22Rv1 (cell line): ENCODE results near the gene NECAB2.
"Not testable (repeated sequence)": the region's sequence is repeated elsewhere in the genome, so short reads cannot be mapped to it uniquely, and the experiment has no call there.

Experiments
- H3K27ac ChIP-seq: fragments of 450-650 bp; 2 replicates; pipeline ENCODE4 v1.5.1; 2017
- CTCF ChIP-seq: fragments of 450-650 bp; IDR thresholded peaks from 2 replicates; pipeline ENCODE4 v1.5.1; 2017; ENCODE audit warnings: mild to moderate bottlenecking
- ZFX ChIP-seq: fragments of 450-650 bp; IDR thresholded peaks from 2 replicates; pipeline ENCODE4 v1.6.1; 2017; ENCODE audit warnings: antibody characterized with exemption, borderline replicate concordance

Gene NECAB2

DNA sequence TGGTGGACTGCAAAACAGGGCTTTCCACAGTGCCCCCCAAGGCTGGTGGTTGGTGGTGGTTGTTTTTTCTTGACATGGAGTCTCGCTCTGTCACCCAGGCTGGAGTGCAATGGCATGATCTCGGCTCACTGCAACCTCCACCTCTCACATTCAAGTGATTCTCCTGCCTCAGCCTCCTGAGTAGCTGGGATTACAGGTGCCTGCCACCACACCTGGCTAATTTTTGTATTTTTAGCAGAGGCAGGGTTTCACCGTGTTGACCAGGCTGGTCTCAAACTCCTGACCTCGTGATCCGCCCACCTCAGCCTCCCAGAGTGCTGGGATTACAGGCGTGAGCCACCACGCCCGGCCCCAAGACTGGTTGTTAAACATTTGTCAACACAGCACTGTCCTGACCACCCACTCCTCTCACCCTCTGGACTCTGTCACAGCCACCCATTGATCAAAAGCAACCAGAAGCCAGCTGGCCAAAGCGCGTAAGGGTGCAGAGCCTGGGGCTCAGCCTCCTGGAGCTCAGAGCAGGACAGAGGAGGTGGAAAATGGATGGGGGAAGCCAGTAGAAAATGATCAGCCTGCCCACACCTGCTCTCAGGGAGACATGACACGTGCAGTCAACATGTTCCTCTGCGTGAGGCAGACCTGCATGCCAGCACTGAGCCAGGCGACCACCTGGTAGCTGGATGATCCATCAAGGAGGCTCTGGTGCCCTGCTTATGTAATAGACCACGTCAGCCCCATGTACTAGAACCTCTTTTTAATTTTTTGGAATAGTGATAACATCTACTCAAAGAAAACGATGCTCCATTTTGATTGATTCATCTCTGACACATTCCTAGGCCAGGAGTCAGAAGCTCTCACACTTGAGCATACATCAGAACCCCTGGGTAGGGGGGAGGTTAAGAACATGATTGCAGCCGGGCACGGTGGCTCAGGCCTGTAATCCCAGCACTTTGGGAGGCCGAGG, 29.8 kb upstream of the NECAB2 start:
- TF ChIP-seq ZFX (no peak), CTCF (no peak)
- H3K27ac ChIP-seq: no peak overlapping the region

- H3K27ac ChIP-seq: no peak overlapping the region
- TF ChIP-seq CTCF: no peak
- TF ChIP-seq ZFX: no peak
These were observed 28.7 kb upstream of the NECAB2 start for GRCh38 chr16:83939266-83939855.

- no peak overlapping the region for H3K27ac ChIP-seq
- no peak for TF ChIP-seq ZFX
- no peak for TF ChIP-seq CTCF
These were observed 27.9 kb upstream of the NECAB2 start for GRCh38 chr16:83940119-83940518.

- TF ChIP-seq CTCF: no peak
These were observed 27.2 kb upstream of the NECAB2 start for GRCh38 chr16:83940630-83941378.

GRCh38 chr16:83941546-83941945, 26.5 kb upstream of the NECAB2 start:
- not testable (repeated sequence) for H3K27ac ChIP-seq

More at GRCh38 chr16:83940630-83941378, 27.2 kb upstream of the NECAB2 start:
- H3K27ac ChIP-seq: no peak overlapping the region

DNA sequence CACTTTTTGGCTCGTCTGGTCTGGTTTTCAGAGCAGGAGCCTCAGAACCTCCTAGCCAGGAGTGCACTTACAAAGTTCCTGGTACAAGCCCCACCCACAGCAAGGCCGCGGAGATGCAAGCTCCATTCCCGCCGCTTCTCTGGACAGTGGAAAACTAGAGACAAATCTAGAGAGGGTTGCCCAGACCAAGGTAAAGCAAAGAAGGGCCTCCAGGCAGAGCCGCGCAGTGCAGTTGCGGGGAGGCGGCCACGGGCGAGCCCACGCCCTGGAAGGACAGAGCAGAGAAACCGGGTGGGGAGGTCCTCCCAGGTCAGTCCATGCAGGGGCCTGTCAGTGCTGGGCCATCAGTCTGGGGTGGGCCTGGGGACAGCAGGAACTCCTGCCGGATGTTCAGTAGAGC, 26.0 kb upstream of the NECAB2 start:
- TF ChIP-seq ZFX (no peak), CTCF (no peak)
- no peak overlapping the region for H3K27ac ChIP-seq

GRCh38 chr16:83942815-83943515, 25.1 kb upstream of the NECAB2 start:
- H3K27ac ChIP-seq: no peak overlapping the region
- TF ChIP-seq ZFX: no peak
- TF ChIP-seq CTCF: no peak
